ENCODE data around the gene LRFN2.
A peak's percentile ranks its signal among the peaks of the same experiment; 100 is the strongest.

Gene LRFN2

GRCh38 chr6:40517654-40518053 lies 69.5 kb downstream of the LRFN2 start:
- no peak for DNase-seq (ENCODE audit: low spot score)

- DNase-seq (ENCODE audit: low spot score): no peak
Observed at GRCh38 chr6:40516429-40516828, 70.7 kb downstream of the LRFN2 start.

GRCh38 chr6:40512340-40512739 lies 74.8 kb downstream of the LRFN2 start:
- DNase-seq (ENCODE audit: low spot score): no peak

- DNase-seq (ENCODE audit: low spot score): no peak
Observed at GRCh38 chr6:40511884-40512283, 75.3 kb downstream of the LRFN2 start.

GRCh38 chr6:40510442-40510841 lies 76.7 kb downstream of the LRFN2 start:
- DNase-seq (ENCODE audit: low spot score): no peak

GRCh38 chr6:40509716-40510260 lies 77.4 kb downstream of the LRFN2 start:
- no peak for DNase-seq (ENCODE audit: low spot score)

GRCh38 chr6:40509086-40509485 lies 78.1 kb downstream of the LRFN2 start:
- DNase-seq (ENCODE audit: low spot score): no peak

GRCh38 chr6:40506954-40507353 lies 80.2 kb downstream of the LRFN2 start:
- no peak for DNase-seq (ENCODE audit: low spot score)

- no peak for DNase-seq (ENCODE audit: low spot score)
Observed at GRCh38 chr6:40505191-40505810, 81.9 kb downstream of the LRFN2 start.

GRCh38 chr6:40504274-40504673 lies 82.9 kb downstream of the LRFN2 start:
- no peak for DNase-seq (ENCODE audit: low spot score)

GRCh38 chr6:40500227-40500626 lies 86.9 kb downstream of the LRFN2 start:
- no peak for DNase-seq (ENCODE audit: low spot score)

- no peak for DNase-seq (ENCODE audit: low spot score)
Observed at GRCh38 chr6:40499215-40499614, 87.9 kb downstream of the LRFN2 start.

- no peak for DNase-seq (ENCODE audit: low spot score)
Observed at GRCh38 chr6:40498148-40498547, 89.0 kb downstream of the LRFN2 start.

GRCh38 chr6:40492187-40492586 lies 95.0 kb downstream of the LRFN2 start:
- peak; percentile 70 for DNase-seq (ENCODE audit: low spot score)

GRCh38 chr6:40490508-40490907 lies 96.7 kb downstream of the LRFN2 start:
- no peak for DNase-seq (ENCODE audit: low spot score)

- no peak for DNase-seq (ENCODE audit: low spot score)
Observed at GRCh38 chr6:40489798-40490197, 97.4 kb downstream of the LRFN2 start.

- no peak for DNase-seq (ENCODE audit: low spot score)
Observed at GRCh38 chr6:40486576-40486975, 100.6 kb downstream of the LRFN2 start.

- DNase-seq (ENCODE audit: low spot score): no peak
Observed at GRCh38 chr6:40485795-40486194, 101.4 kb downstream of the LRFN2 start.

GRCh38 chr6:40485300-40485699 lies 101.9 kb downstream of the LRFN2 start:
- DNase-seq (ENCODE audit: low spot score): no peak

GRCh38 chr6:40484066-40484465 lies 103.1 kb downstream of the LRFN2 start:
- DNase-seq (ENCODE audit: low spot score): no peak

- DNase-seq (ENCODE audit: low spot score): no peak
Observed at GRCh38 chr6:40482532-40482931, 104.6 kb downstream of the LRFN2 start.

GRCh38 chr6:40480678-40481077 lies 106.5 kb downstream of the LRFN2 start:
- no peak for DNase-seq (ENCODE audit: low spot score)

- no peak for DNase-seq (ENCODE audit: low spot score)
Observed at GRCh38 chr6:40479706-40480105, 107.5 kb downstream of the LRFN2 start.

Measured in left forelimb (tissue), 1 donor.